Measurements from ENCODE around the gene CHST3. TPM values are rescaled to one million over a fixed set of nuclear protein-coding genes. Genes with fewer than 3 reads are reported as not detected.
"Not testable (repeated sequence)": the region's sequence is repeated elsewhere in the genome, so short reads cannot be mapped to it uniquely, and the experiment has no call there.

The CHST3 gene
- total RNA-seq, 1 experiment from 2014 or later: 9.4 TPM

- DNase-seq (ENCODE audit: low read depth): no peak
These were observed 15.6 kb upstream of the CHST3 start for GRCh38 chr10:71948496-71949067.

- DNase-seq (ENCODE audit: low read depth): no peak
These were observed 13.5 kb upstream of the CHST3 start for GRCh38 chr10:71950683-71951082.

- DNase-seq (ENCODE audit: low read depth): no peak
These were observed 11.4 kb upstream of the CHST3 start for GRCh38 chr10:71952745-71953144.

- DNase-seq (ENCODE audit: low read depth): no peak
These were observed 6.5 kb upstream of the CHST3 start for GRCh38 chr10:71957546-71958275.

- no peak for DNase-seq (ENCODE audit: low read depth)
These were observed 4.7 kb upstream of the CHST3 start for GRCh38 chr10:71959526-71959925.

- no peak for DNase-seq (ENCODE audit: low read depth)
These were observed 2.4 kb upstream of the CHST3 start for GRCh38 chr10:71961831-71962230.

GRCh38 chr10:71962901-71963300, 1.3 kb upstream of the CHST3 start:
- no peak for DNase-seq (ENCODE audit: low read depth)

- no peak for DNase-seq (ENCODE audit: low read depth)
These were observed 671 bp upstream of the CHST3 start for GRCh38 chr10:71963351-71964097.

GRCh38 chr10:71964743-71965515, 734 bp downstream of the CHST3 start:
- peak; percentile 78 for DNase-seq (ENCODE audit: low read depth)

- DNase-seq (ENCODE audit: low read depth): no peak
These were observed 1.4 kb downstream of the CHST3 start for GRCh38 chr10:71965623-71966022.

GRCh38 chr10:71966046-71967004, 2.1 kb downstream of the CHST3 start:
- DNase-seq (ENCODE audit: low read depth): peak; percentile 59

- DNase-seq (ENCODE audit: low read depth): not testable (repeated sequence)
These were observed 3.8 kb downstream of the CHST3 start for GRCh38 chr10:71967958-71968357.

- DNase-seq (ENCODE audit: low read depth): no peak
These were observed 4.6 kb downstream of the CHST3 start for GRCh38 chr10:71968553-71969474.

GRCh38 chr10:71969929-71970328, 5.7 kb downstream of the CHST3 start:
- no peak for DNase-seq (ENCODE audit: low read depth)

GRCh38 chr10:71970331-71970730, 6.1 kb downstream of the CHST3 start:
- DNase-seq (ENCODE audit: low read depth): no peak

GRCh38 chr10:71970869-71971268, 6.7 kb downstream of the CHST3 start:
- DNase-seq (ENCODE audit: low read depth): no peak

- DNase-seq (ENCODE audit: low read depth): no peak
These were observed 7.1 kb downstream of the CHST3 start for GRCh38 chr10:71971311-71971731.

GRCh38 chr10:71971769-71972555, 7.8 kb downstream of the CHST3 start:
- no peak for DNase-seq (ENCODE audit: low read depth)
